Esophagus (tissue), 2 donors: Measurements from ENCODE around the gene NTNG1. TPM values are rescaled to one million over a fixed set of nuclear protein-coding genes. Genes with fewer than 3 reads are reported as not detected.

ENCODE experiments used
- H3K27ac ChIP-seq, 2 donors: one replicate each; pipeline ENCODE4 v1.5.1; 2013; ENCODE audit warnings: low read depth in 2 of 2, mild to moderate bottlenecking in 2 of 2, inconsistent platforms in 1 of 2, low read length in 1 of 2, moderate library complexity in 1 of 2
- H3K27me3 ChIP-seq, 2 donors: one replicate each; pipeline ENCODE4 v1.6.1; 2013; ENCODE audit warnings: low read length in 2 of 2, control low read depth in 1 of 2, mild to moderate bottlenecking in 1 of 2; ENCODE audit not compliant: insufficient read depth in 2 of 2, control insufficient read depth in 1 of 2
- H3K36me3 ChIP-seq, 2 donors: one replicate each; pipeline ENCODE4 v1.6.1; 2013; ENCODE audit warnings: low read length in 1 of 2; ENCODE audit not compliant: control insufficient read depth in 2 of 2, insufficient read depth in 2 of 2
- H3K4me1 ChIP-seq, 2 donors: one replicate each; pipeline ENCODE4 v1.6.1; 2013; ENCODE audit warnings: low read length in 1 of 2; ENCODE audit not compliant: control insufficient read depth in 2 of 2, insufficient read depth in 2 of 2
- H3K4me3 ChIP-seq, 2 donors: one replicate each; pipeline ENCODE4 v1.5.1; 2013; ENCODE audit warnings: low read length in 2 of 2, mild to moderate bottlenecking in 2 of 2, low read depth in 1 of 2, moderate library complexity in 1 of 2
- H3K9me3 ChIP-seq, 2 donors: one replicate each; pipeline ENCODE4 v1.6.1; 2013; ENCODE audit warnings: mild to moderate bottlenecking in 2 of 2, low read depth in 1 of 2, low read length in 1 of 2, moderate library complexity in 1 of 2; ENCODE audit not compliant: control insufficient read depth in 2 of 2, insufficient read depth in 1 of 2
- WGBS, 2 donors: extraction: QIAGEN DNeasy Blood & Tissue Kit; methylation state at CpG; one replicate each; pipeline ENCODE4 v1.1.7; 2013; 5-methylcytosine and 5-hydroxymethylcytosine counted together
- polyA plus RNA-seq, 2 donors: library from polyadenylated mRNA; stranded (reverse); fragments of 200-250 nt; gene quantifications; one replicate each; pipeline ENCODE4 v1.2.3, GENCODE V29; 2013
- donor health status: healthy with polysubstance abuse.
- donor health status: Bipolar disorder and iron deficiency.

The NTNG1 gene
- polyA plus RNA-seq, 2 donors, result 0.05 TPM; not detected in 1

- no peaks in the 10 kb centered on the region for H3K9me3 ChIP-seq
- H3K36me3 ChIP-seq, result no peaks in the 10 kb centered on the region
- H3K27me3 ChIP-seq, result peaks cover 0 to 2% of the 10 kb centered on the region in 2 donors
- H3K27ac ChIP-seq, result no peak overlapping the region
- H3K4me1 ChIP-seq, result peaks cover 4 to 10% of the 10 kb centered on the region in 2 donors
- 1 to 2% methylated on average over 30 to 40 of the region's 41 CpGs for WGBS, 2 donors
- H3K4me3 ChIP-seq, result peak overlapping the region; percentile 40 to 60
Measured at GRCh38 chr1:107141491-107142126, 770 bp downstream of the NTNG1 start.

- Histone ChIP-seq H3K27me3 (peaks cover 0 to 2% of the 10 kb centered on the region in 2 donors), H3K27ac (no peak overlapping the region), H3K9me3 (no peaks in the 10 kb centered on the region), H3K4me3 (peak overlapping the region in 1 of 2 donors; percentile 60), H3K4me1 (peaks cover 4 to 10% of the 10 kb centered on the region in 2 donors), H3K36me3 (no peaks in the 10 kb centered on the region)
- WGBS, 2 donors, result 2% methylated on average over 5 of the region's 5 CpGs
Measured at GRCh38 chr1:107142140-107142542, 1.3 kb downstream of the NTNG1 start.

GRCh38 chr1:107142666-107143065 is 1.8 kb downstream of the NTNG1 start:
- 52 to 58% methylated on average over 2 of the region's 2 CpGs for WGBS, 2 donors
- no peak overlapping the region for H3K27ac ChIP-seq
- H3K36me3 ChIP-seq, result no peaks in the 10 kb centered on the region
- no peaks in the 10 kb centered on the region for H3K9me3 ChIP-seq
- H3K4me1 ChIP-seq, result peaks cover 4 to 10% of the 10 kb centered on the region in 2 donors
- H3K27me3 ChIP-seq, result peaks cover 0 to 2% of the 10 kb centered on the region in 2 donors
- no peak overlapping the region for H3K4me3 ChIP-seq

- H3K27me3 ChIP-seq, result peaks cover 0 to 2% of the 10 kb centered on the region in 2 donors
- H3K4me3 ChIP-seq, result no peak overlapping the region
- H3K9me3 ChIP-seq, result no peaks in the 10 kb centered on the region
- no peaks in the 10 kb centered on the region for H3K36me3 ChIP-seq
- WGBS, 2 donors, result 72 to 77% methylated on average over 3 of the region's 3 CpGs
- H3K4me1 ChIP-seq, result peaks cover 0 to 4% of the 10 kb centered on the region in 2 donors
- H3K27ac ChIP-seq, result no peak overlapping the region
Measured at GRCh38 chr1:107145637-107146036, 4.8 kb downstream of the NTNG1 start.

- H3K4me3 ChIP-seq, result no peak overlapping the region
- 78 to 87% methylated on average over 6 of the region's 6 CpGs for WGBS, 2 donors
- H3K27me3 ChIP-seq, result no peaks in the 10 kb centered on the region
- no peaks in the 10 kb centered on the region for H3K9me3 ChIP-seq
- H3K27ac ChIP-seq, result no peak overlapping the region
- no peaks in the 10 kb centered on the region for H3K4me1 ChIP-seq
- H3K36me3 ChIP-seq, result no peaks in the 10 kb centered on the region
Measured at GRCh38 chr1:107147843-107148242, 7.0 kb downstream of the NTNG1 start.

GRCh38 chr1:107149946-107150345 is 9.1 kb downstream of the NTNG1 start:
- Histone ChIP-seq H3K4me1 (no peaks in the 10 kb centered on the region), H3K27me3 (no peaks in the 10 kb centered on the region), H3K36me3 (no peaks in the 10 kb centered on the region), H3K27ac (no peak overlapping the region), H3K4me3 (no peak overlapping the region), H3K9me3 (no peaks in the 10 kb centered on the region)
- 80 to 87% methylated on average over 1 of the region's 1 CpG for WGBS, 2 donors

GRCh38 chr1:107151295-107151694 is 10.5 kb downstream of the NTNG1 start:
- H3K4me1 ChIP-seq, result no peaks in the 10 kb centered on the region
- H3K4me3 ChIP-seq, result no peak overlapping the region
- WGBS, 2 donors, result 88 to 92% methylated on average over 3 of the region's 3 CpGs
- H3K9me3 ChIP-seq, result no peaks in the 10 kb centered on the region
- no peak overlapping the region for H3K27ac ChIP-seq
- no peaks in the 10 kb centered on the region for H3K27me3 ChIP-seq
- no peaks in the 10 kb centered on the region for H3K36me3 ChIP-seq

GRCh38 chr1:107152395-107152794 is 11.6 kb downstream of the NTNG1 start:
- 47 to 48% methylated on average over 4 of the region's 4 CpGs for WGBS, 2 donors
- Histone ChIP-seq H3K27me3 (no peaks in the 10 kb centered on the region), H3K4me1 (no peaks in the 10 kb centered on the region), H3K9me3 (no peaks in the 10 kb centered on the region), H3K36me3 (no peaks in the 10 kb centered on the region), H3K27ac (no peak overlapping the region), H3K4me3 (no peak overlapping the region)

GRCh38 chr1:107153014-107153413 is 12.2 kb downstream of the NTNG1 start:
- no peak overlapping the region for H3K4me3 ChIP-seq
- H3K27ac ChIP-seq, result no peak overlapping the region
- no peaks in the 10 kb centered on the region for H3K9me3 ChIP-seq
- no peaks in the 10 kb centered on the region for H3K27me3 ChIP-seq
- H3K4me1 ChIP-seq, result no peaks in the 10 kb centered on the region
- WGBS, 2 donors, result 76% methylated on average over 2 of the region's 2 CpGs
- H3K36me3 ChIP-seq, result no peaks in the 10 kb centered on the region

GRCh38 chr1:107158496-107158895 is 17.7 kb downstream of the NTNG1 start:
- H3K27me3 ChIP-seq, result no peaks in the 10 kb centered on the region
- H3K36me3 ChIP-seq, result no peaks in the 10 kb centered on the region
- H3K4me1 ChIP-seq, result no peaks in the 10 kb centered on the region
- H3K27ac ChIP-seq, result no peak overlapping the region
- 80 to 81% methylated on average over 5 of the region's 5 CpGs for WGBS, 2 donors
- H3K4me3 ChIP-seq, result no peak overlapping the region
- no peaks in the 10 kb centered on the region for H3K9me3 ChIP-seq
